NCI-H2107 treated with DMSO at 0.1 percent for 48 hours (cell line): ENCODE measurements around the gene AIRE.
"Not testable (repeated sequence)": the region's sequence is repeated elsewhere in the genome, so short reads cannot be mapped to it uniquely, and the experiment has no call there.

ENCODE experiments used
- DNase-seq: peaks from one replicate; lab custom pipeline; 2025; ENCODE audit not compliant: unreplicated experiment; lab: John Stamatoyannopoulos, UW

The AIRE gene

GRCh38 chr21:44285138-44285992, at the start of gene AIRE:
TSS of gene AIRE (plus strand) at chr21:44285876. CDS start at chr21:44286007, 131 bp downstream.
- DNase-seq, result no peak

- DNase-seq, result not testable (repeated sequence)
These were observed 45.3 kb upstream of the AIRE start for GRCh38 chr21:44240353-44240752.

GRCh38 chr21:44240842-44241241, 44.8 kb upstream of the AIRE start, which contains the start of gene ICOSLG:
TSS of gene ICOSLG (minus strand) at chr21:44240943. CDS start at chr21:44240817, 126 bp downstream.
- not testable (repeated sequence) for DNase-seq

GRCh38 chr21:44241281-44241680, 44.4 kb upstream of the AIRE start:
- not testable (repeated sequence) for DNase-seq

- not testable (repeated sequence) for DNase-seq
These were observed 41.7 kb upstream of the AIRE start for GRCh38 chr21:44243980-44244379.

GRCh38 chr21:44247904-44248303, 37.8 kb upstream of the AIRE start:
- DNase-seq, result not testable (repeated sequence)

- not testable (repeated sequence) for DNase-seq
These were observed 36.3 kb upstream of the AIRE start for GRCh38 chr21:44249204-44250037.

GRCh38 chr21:44253832-44254710, 31.6 kb upstream of the AIRE start:
- DNase-seq, result no peak

- no peak for DNase-seq
These were observed 30.1 kb upstream of the AIRE start for GRCh38 chr21:44255511-44255981.

GRCh38 chr21:44258056-44258725, 27.5 kb upstream of the AIRE start:
- no peak for DNase-seq

GRCh38 chr21:44259082-44259705, 26.5 kb upstream of the AIRE start:
- DNase-seq, result no peak

GRCh38 chr21:44260066-44260465, 25.6 kb upstream of the AIRE start:
- no peak for DNase-seq

GRCh38 chr21:44260791-44261631, 24.7 kb upstream of the AIRE start:
- no peak for DNase-seq

- no peak for DNase-seq
These were observed 23.9 kb upstream of the AIRE start, which contains the start of gene DNMT3L for GRCh38 chr21:44261675-44262295. TSS of gene DNMT3L (minus strand) at chr21:44261897. CDS start at chr21:44261259, 638 bp downstream.

- DNase-seq, result no peak
These were observed 23.2 kb upstream of the AIRE start for GRCh38 chr21:44262338-44263056.

GRCh38 chr21:44263221-44263760, 22.4 kb upstream of the AIRE start:
- DNase-seq, result no peak

- DNase-seq, result no peak
These were observed 21.9 kb upstream of the AIRE start for GRCh38 chr21:44263768-44264167.
